GM21423 (cell line): Measurements from ENCODE around the gene WNT10A.
"Not testable (repeated sequence)": the region's sequence is repeated elsewhere in the genome, so short reads cannot be mapped to it uniquely, and the experiment has no call there.

Experiments
- ATAC-seq: cut with Tn5 transposase; IDR thresholded peaks from one replicate; pipeline ENCODE4 v1.9.1; 2021; ENCODE audit warnings: mild to moderate bottlenecking, moderate library complexity; ENCODE audit not compliant: unreplicated experiment

The WNT10A gene

DNA sequence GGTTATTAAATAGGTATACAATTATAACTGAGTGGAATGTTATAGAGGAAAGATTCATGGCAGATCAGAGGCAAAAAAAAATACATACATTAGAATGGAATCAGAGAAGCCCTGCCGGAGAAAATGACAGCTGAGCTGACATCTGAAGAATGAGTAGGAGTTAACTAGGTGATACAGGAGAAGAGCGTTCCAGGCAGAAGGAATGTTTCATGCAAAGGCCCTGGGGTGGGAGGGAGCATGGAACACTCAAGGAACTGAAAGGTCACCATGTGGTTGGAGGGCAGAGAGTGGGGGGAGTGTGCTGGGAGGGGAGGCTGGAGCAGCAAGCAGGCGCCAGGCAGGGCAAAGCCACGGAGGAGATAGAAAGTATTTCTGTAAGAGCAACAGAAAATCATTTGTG is 47.2 kb downstream of the WNT10A start:
- ATAC-seq: no peak

DNA sequence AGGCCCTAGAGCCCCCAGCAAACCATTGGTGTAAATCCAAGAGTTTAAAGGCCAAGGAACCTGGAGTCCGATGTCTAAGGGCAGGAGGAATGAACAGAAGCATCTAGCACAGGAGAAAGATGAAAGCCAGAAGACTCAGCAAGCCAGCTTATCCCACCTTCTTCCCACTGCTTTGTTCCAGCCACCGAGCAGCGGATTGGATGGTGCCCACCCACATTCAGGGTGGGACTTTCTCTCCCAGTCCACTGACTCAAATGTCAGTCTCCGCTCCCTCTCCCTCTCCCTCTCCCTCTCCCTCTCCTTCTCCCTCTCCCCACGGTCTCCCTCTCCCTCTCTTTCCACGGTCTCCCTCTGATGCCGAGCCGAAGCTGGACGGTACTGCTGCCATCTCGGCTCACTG is 49.8 kb downstream of the WNT10A start:
- not testable (repeated sequence) for ATAC-seq

DNA sequence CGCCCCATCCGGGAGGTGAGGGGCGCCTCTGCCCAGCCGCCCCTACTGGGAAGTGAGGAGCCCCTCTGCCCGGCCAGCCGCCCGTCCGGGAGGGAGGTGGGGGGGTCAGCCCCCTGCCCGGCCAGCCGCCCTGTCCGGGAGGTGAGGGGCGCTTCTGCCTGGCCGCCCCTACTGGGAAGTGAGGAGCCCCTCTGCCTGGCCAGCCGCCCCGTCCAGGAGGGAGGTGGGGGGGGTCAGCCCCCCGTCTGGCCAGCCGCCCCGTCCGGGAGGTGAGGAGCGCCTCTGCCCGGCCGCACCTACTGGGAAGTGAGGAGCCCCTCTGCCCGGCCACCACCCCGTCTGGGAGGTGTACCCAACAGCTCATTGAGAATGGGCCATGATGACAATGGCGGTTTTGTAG is 51.1 kb downstream of the WNT10A start:
- not testable (repeated sequence) for ATAC-seq
